Measurements from ENCODE around the gene GPATCH8. TPM values are rescaled to one million over a fixed set of nuclear protein-coding genes. Genes with fewer than 3 reads are reported as not detected.

The GPATCH8 gene
- polyA plus RNA-seq, 1 donor from 2014 or later = 24.5 TPM

DNA sequence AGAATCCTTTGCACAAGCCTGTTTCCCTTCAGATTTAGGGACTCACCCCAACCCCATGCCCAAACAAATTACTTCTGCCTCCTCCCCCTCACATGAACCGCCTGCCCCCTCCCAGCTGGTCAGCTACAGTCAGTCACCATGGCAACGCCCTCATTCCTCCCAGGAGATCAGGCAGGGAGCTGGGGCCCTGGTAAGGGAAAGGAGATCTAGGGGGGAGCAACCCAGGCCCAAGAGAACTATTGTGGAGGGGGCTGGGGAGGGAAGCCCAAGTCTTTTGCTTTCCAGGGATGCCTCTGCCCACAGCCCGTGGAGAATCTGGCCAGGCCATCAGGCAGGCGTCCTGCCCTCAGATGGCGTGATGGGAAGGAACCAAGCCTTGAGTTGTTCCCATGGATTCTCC is 142.4 kb downstream of the GPATCH8 start:
- H3K4me3 ChIP-seq (ENCODE audit: low read length) = peak overlapping the region; percentile 95
- H3F3A ChIP-seq (ENCODE audit: insufficient read depth, low read length, poor library complexity, severe bottlenecking) = no peaks in the 10 kb centered on the region
- H3K36me3 ChIP-seq (ENCODE audit: insufficient read depth, low read length) = no peaks in the 10 kb centered on the region
- H3K27me3 ChIP-seq (ENCODE audit: insufficient read depth, low read depth, low read length) = no peaks in the 10 kb centered on the region
- TF ChIP-seq MXI1 (conservative IDR thresholded peaks at IDR 0.05; ENCODE audit: poor library complexity, severe bottlenecking) (no peak), TAF1 (IDR thresholded peaks at IDR 0.05; ENCODE audit: low read depth) (no peak), POLR2AphosphoS5 (IDR thresholded peaks at IDR 0.05) (no peak), EP300 (conservative IDR thresholded peaks at IDR 0.05; ENCODE audit: poor library complexity, severe bottlenecking) (no peak), EZH2 (IDR thresholded peaks at IDR 0.05; ENCODE audit: borderline replicate concordance, insufficient read depth, low read length, poor library complexity, severe bottlenecking) (no peak), SMC3 (conservative IDR thresholded peaks at IDR 0.05; ENCODE audit: poor library complexity) (no peak), RAD21 (conservative IDR thresholded peaks at IDR 0.05) (no peak)
- TF ChIP-seq, protein P1, sequence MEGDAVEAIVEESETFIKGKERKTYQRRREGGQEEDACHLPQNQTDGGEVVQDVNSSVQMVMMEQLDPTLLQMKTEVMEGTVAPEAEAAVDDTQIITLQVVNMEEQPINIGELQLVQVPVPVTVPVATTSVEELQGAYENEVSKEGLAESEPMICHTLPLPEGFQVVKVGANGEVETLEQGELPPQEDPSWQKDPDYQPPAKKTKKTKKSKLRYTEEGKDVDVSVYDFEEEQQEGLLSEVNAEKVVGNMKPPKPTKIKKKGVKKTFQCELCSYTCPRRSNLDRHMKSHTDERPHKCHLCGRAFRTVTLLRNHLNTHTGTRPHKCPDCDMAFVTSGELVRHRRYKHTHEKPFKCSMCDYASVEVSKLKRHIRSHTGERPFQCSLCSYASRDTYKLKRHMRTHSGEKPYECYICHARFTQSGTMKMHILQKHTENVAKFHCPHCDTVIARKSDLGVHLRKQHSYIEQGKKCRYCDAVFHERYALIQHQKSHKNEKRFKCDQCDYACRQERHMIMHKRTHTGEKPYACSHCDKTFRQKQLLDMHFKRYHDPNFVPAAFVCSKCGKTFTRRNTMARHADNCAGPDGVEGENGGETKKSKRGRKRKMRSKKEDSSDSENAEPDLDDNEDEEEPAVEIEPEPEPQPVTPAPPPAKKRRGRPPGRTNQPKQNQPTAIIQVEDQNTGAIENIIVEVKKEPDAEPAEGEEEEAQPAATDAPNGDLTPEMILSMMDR (IDR thresholded peaks at IDR 0.05; ENCODE audit: poor library complexity, severe bottlenecking) = no peak
- TF ChIP-seq, protein P2, sequence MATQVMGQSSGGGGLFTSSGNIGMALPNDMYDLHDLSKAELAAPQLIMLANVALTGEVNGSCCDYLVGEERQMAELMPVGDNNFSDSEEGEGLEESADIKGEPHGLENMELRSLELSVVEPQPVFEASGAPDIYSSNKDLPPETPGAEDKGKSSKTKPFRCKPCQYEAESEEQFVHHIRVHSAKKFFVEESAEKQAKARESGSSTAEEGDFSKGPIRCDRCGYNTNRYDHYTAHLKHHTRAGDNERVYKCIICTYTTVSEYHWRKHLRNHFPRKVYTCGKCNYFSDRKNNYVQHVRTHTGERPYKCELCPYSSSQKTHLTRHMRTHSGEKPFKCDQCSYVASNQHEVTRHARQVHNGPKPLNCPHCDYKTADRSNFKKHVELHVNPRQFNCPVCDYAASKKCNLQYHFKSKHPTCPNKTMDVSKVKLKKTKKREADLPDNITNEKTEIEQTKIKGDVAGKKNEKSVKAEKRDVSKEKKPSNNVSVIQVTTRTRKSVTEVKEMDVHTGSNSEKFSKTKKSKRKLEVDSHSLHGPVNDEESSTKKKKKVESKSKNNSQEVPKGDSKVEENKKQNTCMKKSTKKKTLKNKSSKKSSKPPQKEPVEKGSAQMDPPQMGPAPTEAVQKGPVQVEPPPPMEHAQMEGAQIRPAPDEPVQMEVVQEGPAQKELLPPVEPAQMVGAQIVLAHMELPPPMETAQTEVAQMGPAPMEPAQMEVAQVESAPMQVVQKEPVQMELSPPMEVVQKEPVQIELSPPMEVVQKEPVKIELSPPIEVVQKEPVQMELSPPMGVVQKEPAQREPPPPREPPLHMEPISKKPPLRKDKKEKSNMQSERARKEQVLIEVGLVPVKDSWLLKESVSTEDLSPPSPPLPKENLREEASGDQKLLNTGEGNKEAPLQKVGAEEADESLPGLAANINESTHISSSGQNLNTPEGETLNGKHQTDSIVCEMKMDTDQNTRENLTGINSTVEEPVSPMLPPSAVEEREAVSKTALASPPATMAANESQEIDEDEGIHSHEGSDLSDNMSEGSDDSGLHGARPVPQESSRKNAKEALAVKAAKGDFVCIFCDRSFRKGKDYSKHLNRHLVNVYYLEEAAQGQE (IDR thresholded peaks at IDR 0.05; ENCODE audit: borderline replicate concordance) = no peak
- H2AFZ ChIP-seq (ENCODE audit: low read depth, low read length) = no peak overlapping the region
- H3K79me2 ChIP-seq (replicated peaks; ENCODE audit: insufficient read depth, low read length) = peaks cover 60% of the 10 kb centered on the region
- H3K9me3 ChIP-seq (ENCODE audit: low read length) = no peaks in the 10 kb centered on the region
- H3K4me2 ChIP-seq (ENCODE audit: low read length) = peak overlapping the region; percentile 48
- peak overlapping the region; percentile 26 for H3K9ac ChIP-seq (ENCODE audit: low read length)
- no peak overlapping the region for H3K27ac ChIP-seq (ENCODE audit: low read length)
- peaks cover 49% of the 10 kb centered on the region for H4K20me1 ChIP-seq (ENCODE audit: insufficient read depth)
- no peaks in the 10 kb centered on the region for H3K9me2 ChIP-seq (ENCODE audit: insufficient read depth, low read length)

DNA sequence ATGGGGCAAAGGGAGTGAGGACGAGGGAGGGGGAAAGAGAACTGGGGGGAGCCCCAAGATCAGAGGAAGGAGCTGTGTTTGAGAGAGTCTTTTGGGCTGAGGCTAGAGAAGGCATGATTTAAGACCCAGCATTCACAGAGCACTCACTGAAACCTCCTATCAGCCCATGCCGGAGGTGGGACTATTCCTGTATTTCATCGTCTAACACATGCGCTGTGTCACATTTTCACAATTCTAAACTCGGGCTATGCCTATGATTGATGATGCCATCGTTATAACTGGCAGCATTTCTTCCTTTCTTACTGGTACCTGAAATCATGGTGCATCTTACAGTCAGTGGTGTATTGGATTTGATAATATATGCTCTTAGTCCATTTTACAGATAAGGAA is 143.1 kb downstream of the GPATCH8 start:
- Histone ChIP-seq H3K79me2 (replicated peaks; ENCODE audit: insufficient read depth, low read length) (peaks cover 60% of the 10 kb centered on the region), H3K4me3 (ENCODE audit: low read length) (peak overlapping the region; percentile 95), H3F3A (ENCODE audit: insufficient read depth, low read length, poor library complexity, severe bottlenecking) (no peaks in the 10 kb centered on the region), H3K36me3 (ENCODE audit: insufficient read depth, low read length) (no peaks in the 10 kb centered on the region), H3K9ac (ENCODE audit: low read length) (no peak overlapping the region), H3K27ac (ENCODE audit: low read length) (no peak overlapping the region), H3K27me3 (ENCODE audit: insufficient read depth, low read depth, low read length) (no peaks in the 10 kb centered on the region), H2AFZ (ENCODE audit: low read depth, low read length) (no peak overlapping the region), H4K20me1 (ENCODE audit: insufficient read depth) (peaks cover 50% of the 10 kb centered on the region), H3K9me2 (ENCODE audit: insufficient read depth, low read length) (no peaks in the 10 kb centered on the region), H3K9me3 (ENCODE audit: low read length) (no peaks in the 10 kb centered on the region), H3K4me2 (ENCODE audit: low read length) (no peak overlapping the region)
- TF ChIP-seq MXI1 (conservative IDR thresholded peaks at IDR 0.05; ENCODE audit: poor library complexity, severe bottlenecking) (no peak), EZH2 (IDR thresholded peaks at IDR 0.05; ENCODE audit: borderline replicate concordance, insufficient read depth, low read length, poor library complexity, severe bottlenecking) (no peak), POLR2AphosphoS5 (IDR thresholded peaks at IDR 0.05) (no peak), RAD21 (conservative IDR thresholded peaks at IDR 0.05) (no peak), SMC3 (conservative IDR thresholded peaks at IDR 0.05; ENCODE audit: poor library complexity) (no peak)
- TF ChIP-seq, protein P1 (IDR thresholded peaks at IDR 0.05; ENCODE audit: poor library complexity, severe bottlenecking) = no peak

All from neural cell (in vitro differentiated cells).